Lower leg skin (tissue), 3 donors: ENCODE results near the gene OLAH.

Experiments
- POLR2A ChIP-seq, 2 donors: fragments of 450-650 bp; IDR thresholded peaks; one replicate each; pipeline ENCODE4 v1.6.1; 2016 to 2017; ENCODE audit warnings: antibody characterized with exemption in 2 of 2, mild to moderate bottlenecking in 1 of 2, moderate library complexity in 1 of 2
- TF ChIP-seq, protein P1 (sequence below), 3 donors: fragments of 450-650 bp; IDR thresholded peaks; one replicate each; pipeline ENCODE4 v1.5.1; 2016; ENCODE audit warnings: antibody characterized with exemption in 3 of 3, mild to moderate bottlenecking in 3 of 3, moderate library complexity in 2 of 3

DNA sequence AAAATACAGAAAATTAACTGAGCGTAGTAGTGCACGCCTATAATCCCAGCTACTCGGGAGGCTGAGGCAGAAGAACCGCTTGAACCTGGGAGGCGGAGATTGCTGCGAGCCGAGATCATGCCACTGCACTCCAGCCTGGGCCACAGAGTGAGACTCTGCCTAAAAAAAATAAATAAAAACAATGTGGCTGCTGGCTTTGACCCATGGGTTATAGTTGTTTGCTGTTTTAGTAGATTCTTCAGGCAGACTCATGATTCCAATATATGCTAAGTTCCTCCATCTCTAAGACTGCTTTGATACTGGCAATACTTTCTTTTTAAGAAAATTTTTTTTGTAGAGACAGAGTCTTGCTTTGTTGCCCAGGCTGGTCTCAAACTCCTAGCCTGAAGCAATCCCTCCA is 8.4 kb downstream of the OLAH start:
- TF ChIP-seq POLR2A (IDR thresholded peaks at IDR 0.05) = no peak
- TF ChIP-seq, protein P1, sequence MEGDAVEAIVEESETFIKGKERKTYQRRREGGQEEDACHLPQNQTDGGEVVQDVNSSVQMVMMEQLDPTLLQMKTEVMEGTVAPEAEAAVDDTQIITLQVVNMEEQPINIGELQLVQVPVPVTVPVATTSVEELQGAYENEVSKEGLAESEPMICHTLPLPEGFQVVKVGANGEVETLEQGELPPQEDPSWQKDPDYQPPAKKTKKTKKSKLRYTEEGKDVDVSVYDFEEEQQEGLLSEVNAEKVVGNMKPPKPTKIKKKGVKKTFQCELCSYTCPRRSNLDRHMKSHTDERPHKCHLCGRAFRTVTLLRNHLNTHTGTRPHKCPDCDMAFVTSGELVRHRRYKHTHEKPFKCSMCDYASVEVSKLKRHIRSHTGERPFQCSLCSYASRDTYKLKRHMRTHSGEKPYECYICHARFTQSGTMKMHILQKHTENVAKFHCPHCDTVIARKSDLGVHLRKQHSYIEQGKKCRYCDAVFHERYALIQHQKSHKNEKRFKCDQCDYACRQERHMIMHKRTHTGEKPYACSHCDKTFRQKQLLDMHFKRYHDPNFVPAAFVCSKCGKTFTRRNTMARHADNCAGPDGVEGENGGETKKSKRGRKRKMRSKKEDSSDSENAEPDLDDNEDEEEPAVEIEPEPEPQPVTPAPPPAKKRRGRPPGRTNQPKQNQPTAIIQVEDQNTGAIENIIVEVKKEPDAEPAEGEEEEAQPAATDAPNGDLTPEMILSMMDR (IDR thresholded peaks at IDR 0.05) = no peak
